Smooth muscle cell (in vitro differentiated cells): ENCODE data around the gene SLC39A12. TPM values are rescaled to one million over a fixed set of nuclear protein-coding genes. Genes with fewer than 3 reads are reported as not detected.
"Not testable (repeated sequence)": the region's sequence is repeated elsewhere in the genome, so short reads cannot be mapped to it uniquely, and the experiment has no call there.

Experiments
- DNase-seq: peaks from one replicate; lab custom pipeline; 2025; ENCODE audit not compliant: unreplicated experiment; lab: John Stamatoyannopoulos, UW
- H2AFZ ChIP-seq: fragments of 200-600 bp; sonication (generic); 2 replicates; pipeline ENCODE4 v1.6.0; 2016; ENCODE audit warnings: antibody characterized with exemption, low read depth, mild to moderate bottlenecking
- H3F3A ChIP-seq: fragments of 200-600 bp; sonication (generic); 2 replicates; pipeline ENCODE4 v1.6.0; 2017; ENCODE audit warnings: antibody characterized with exemption, low read depth
- H3K27ac ChIP-seq: fragments of 200-600 bp; sonication (generic); 2 replicates; pipeline ENCODE4 v1.5.1; 2016; ENCODE audit warnings: low read depth, mild to moderate bottlenecking
- H3K27me3 ChIP-seq: fragments of 200-600 bp; sonication (generic); 2 replicates; pipeline ENCODE4 v1.6.1; 2016; ENCODE audit warnings: low read depth, mild to moderate bottlenecking
- H3K36me3 ChIP-seq: fragments of 200-600 bp; sonication (generic); 2 replicates; pipeline ENCODE4 v1.5.1; 2016; ENCODE audit warnings: low read depth
- H3K4me1 ChIP-seq: fragments of 200-600 bp; sonication (generic); 2 replicates; pipeline ENCODE4 v1.5.1; 2016; ENCODE audit warnings: low read depth
- H3K4me2 ChIP-seq: fragments of 200-600 bp; sonication (generic); 2 replicates; pipeline ENCODE4 v1.6.0; 2016; ENCODE audit warnings: mild to moderate bottlenecking
- H3K4me3 ChIP-seq: fragments of 200-600 bp; sonication (generic); 2 replicates; pipeline ENCODE4 v1.5.1; 2016; ENCODE audit warnings: mild to moderate bottlenecking
- H3K79me2 ChIP-seq: fragments of 200-600 bp; sonication (generic); 2 replicates; pipeline ENCODE4 v1.6.0; 2016; ENCODE audit warnings: low read depth, mild to moderate bottlenecking
- H3K9ac ChIP-seq: fragments of 200-600 bp; sonication (generic); 2 replicates; pipeline ENCODE4 v1.6.0; 2016; ENCODE audit warnings: low read depth
- H3K9me3 ChIP-seq: fragments of 200-600 bp; sonication (generic); replicated peaks from 2 replicates; pipeline ENCODE4 v1.5.1; 2016; ENCODE audit warnings: low read depth
- H4K20me1 ChIP-seq: fragments of 200-600 bp; sonication (generic); 2 replicates; pipeline ENCODE4 v1.6.0; 2016; ENCODE audit warnings: low read depth
- CTCF ChIP-seq: fragments of 200-600 bp; sonication (generic); IDR thresholded peaks from 2 replicates; pipeline ENCODE4 v1.5.1; 2017; ENCODE audit warnings: borderline replicate concordance, mild to moderate bottlenecking, antibody characterized with exemption; ENCODE audit not compliant: insufficient read depth, poor library complexity, severe bottlenecking
- WGBS: methylation state at CpG from one replicate; pipeline ENCODE4 v1.1.7; 2016; ENCODE audit warnings: low lambda C conversion rate; 5-methylcytosine and 5-hydroxymethylcytosine counted together
- polyA plus RNA-seq: library from polyadenylated mRNA; unstranded; fragments of >200 nt; fragmentation: Nextera tagmentation; extraction: Ambion mirVana; gene quantifications from 2 replicates; pipeline ENCODE4 v1.2.1, GENCODE V29; 2016
- total RNA-seq: library from RNA; depleted of rRNA; stranded (reverse); fragments of >200 nt; gene quantifications from 2 replicates; pipeline ENCODE4 v1.2.3, GENCODE V29; 2014

Gene SLC39A12
- total and polyA plus RNA-seq, 2 experiments from 2014 or later, result not detected

GRCh38 chr10:17950726-17951125 is 992 bp upstream of the SLC39A12 start:
- no peak overlapping the region for H2AFZ ChIP-seq
- no peaks in the 10 kb centered on the region for H3F3A ChIP-seq
- no peak overlapping the region for H3K27ac ChIP-seq
- WGBS, result 95% methylated on average over 22 of the region's 22 CpGs
- no peaks in the 10 kb centered on the region for H3K36me3 ChIP-seq
- no peak overlapping the region for H3K4me2 ChIP-seq
- H3K27me3 ChIP-seq, result peaks cover 11% of the 10 kb centered on the region
- no peaks in the 10 kb centered on the region for H3K79me2 ChIP-seq
- no peaks in the 10 kb centered on the region for H3K4me1 ChIP-seq
- no peak overlapping the region for H3K9ac ChIP-seq
- no peaks in the 10 kb centered on the region for H3K9me3 ChIP-seq
- H3K4me3 ChIP-seq, result no peak overlapping the region
- H4K20me1 ChIP-seq, result no peaks in the 10 kb centered on the region
- DNase-seq, result no peak
- no peak for TF ChIP-seq CTCF

- not testable (repeated sequence) for H3K4me1 ChIP-seq, H3K27ac ChIP-seq, H2AFZ ChIP-seq, H3K9me3 ChIP-seq, H3K36me3 ChIP-seq, H3K4me2 ChIP-seq, DNase-seq, H4K20me1 ChIP-seq, H3K79me2 ChIP-seq, H3K9ac ChIP-seq, H3K4me3 ChIP-seq, H3F3A ChIP-seq
- WGBS, result 94% methylated on average over 10 of the region's 10 CpGs
- peaks cover 19% of the 10 kb centered on the region for H3K27me3 ChIP-seq
These were observed 2.7 kb downstream of the SLC39A12 start for GRCh38 chr10:17954372-17954771.

GRCh38 chr10:17954861-17955260 is 3.1 kb downstream of the SLC39A12 start:
- Histone ChIP-seq H3K36me3 (no peaks in the 10 kb centered on the region), H3K27ac (no peak overlapping the region), H3K27me3 (peaks cover 19% of the 10 kb centered on the region), H3K4me1 (no peaks in the 10 kb centered on the region), H3K79me2 (no peaks in the 10 kb centered on the region), H3K4me2 (no peak overlapping the region), H3F3A (no peaks in the 10 kb centered on the region), H3K9ac (no peak overlapping the region), H3K4me3 (no peak overlapping the region), H3K9me3 (no peaks in the 10 kb centered on the region), H2AFZ (no peak overlapping the region), H4K20me1 (no peaks in the 10 kb centered on the region)
- TF ChIP-seq CTCF, result no peak
- DNase-seq, result no peak
- WGBS, result 85% methylated on average over 2 of the region's 2 CpGs

GRCh38 chr10:17958049-17958448 is 6.3 kb downstream of the SLC39A12 start:
- H3K9me3 ChIP-seq, result no peaks in the 10 kb centered on the region
- H3K36me3 ChIP-seq, result no peaks in the 10 kb centered on the region
- no peak overlapping the region for H3K9ac ChIP-seq
- H3K4me1 ChIP-seq, result no peaks in the 10 kb centered on the region
- H3K27ac ChIP-seq, result no peak overlapping the region
- peaks cover 19% of the 10 kb centered on the region for H3K27me3 ChIP-seq
- H4K20me1 ChIP-seq, result no peaks in the 10 kb centered on the region
- no peak overlapping the region for H3K4me3 ChIP-seq
- H3K79me2 ChIP-seq, result no peaks in the 10 kb centered on the region
- no peaks in the 10 kb centered on the region for H3F3A ChIP-seq
- no peak overlapping the region for H3K4me2 ChIP-seq
- WGBS, result 97% methylated on average over 7 of the region's 7 CpGs
- no peak overlapping the region for H2AFZ ChIP-seq
- no peak for DNase-seq
- TF ChIP-seq CTCF, result no peak
